A549 (cell line): ENCODE measurements around the gene MOB1B.

ENCODE experiments used
- CTCF ChIP-seq: fragments of >200 bp; sonication (Bioruptor Twin); formaldehyde crosslinking; IDR thresholded peaks from 3 replicates; pipeline ENCODE4 v1.5.1; 2016
- EP300 ChIP-seq, 2 experiments: fragments of >200 bp; sonication (Bioruptor Twin); formaldehyde crosslinking; IDR thresholded peaks; 2 replicates in 1 of 2; 3 replicates in 1 of 2; pipeline ENCODE4 v1.6.1; 2016 to 2017
- FOSB ChIP-seq: fragments of 250-450 bp; sonication (Bioruptor Pico); IDR thresholded peaks from 2 replicates; pipeline ENCODE4 v1.5.0; 2020; ENCODE audit warnings: mild to moderate bottlenecking, moderate library complexity
- HES2 ChIP-seq: fragments of >200 bp; sonication (Bioruptor Twin); formaldehyde crosslinking; IDR thresholded peaks from 2 replicates; pipeline ENCODE4 v1.6.1; 2016
- JUN ChIP-seq, 2 experiments: fragments of >200 bp; sonication (Bioruptor Twin); formaldehyde crosslinking; IDR thresholded peaks; 2 replicates in 1 of 2; 3 replicates in 1 of 2; pipeline ENCODE4 v1.6.1; 2016 to 2017
- KDM1A ChIP-seq: fragments of 200-600 bp; sonication (generic); IDR thresholded peaks from 2 replicates; pipeline ENCODE4 v1.6.1; 2016; ENCODE audit warnings: low read depth, mild to moderate bottlenecking
- POLR2A ChIP-seq: IDR thresholded peaks from 2 replicates; pipeline ENCODE4 v1.6.1; 2012; ENCODE audit warnings: mild to moderate bottlenecking, low read length
- RCOR1 ChIP-seq: fragments of 150-350 bp; IDR thresholded peaks from 2 replicates; pipeline ENCODE4 v1.6.1; 2014; ENCODE audit warnings: antibody characterized with exemption, low read length, low read depth
- ZC3H11A ChIP-seq: fragments of 450-650 bp; IDR thresholded peaks from 2 replicates; pipeline ENCODE4 v1.6.1; 2014; ENCODE audit warnings: antibody characterized with exemption, mild to moderate bottlenecking
- TF ChIP-seq, protein P1 (sequence below): IDR thresholded peaks from 2 replicates; pipeline ENCODE4 v1.6.1; 2012

- no peak for TF ChIP-seq CTCF
- TF ChIP-seq HES2, result no peak
- no peak for TF ChIP-seq RCOR1
- TF ChIP-seq POLR2A, result no peak
- TF ChIP-seq FOSB (CRISPR knock-in tag), result no peak
- no peak for TF ChIP-seq ZC3H11A
- no peak for TF ChIP-seq EP300 (IDR thresholded peaks at IDR 0.05)
- no peak for TF ChIP-seq JUN (IDR thresholded peaks at IDR 0.05)
- TF ChIP-seq, protein P1, sequence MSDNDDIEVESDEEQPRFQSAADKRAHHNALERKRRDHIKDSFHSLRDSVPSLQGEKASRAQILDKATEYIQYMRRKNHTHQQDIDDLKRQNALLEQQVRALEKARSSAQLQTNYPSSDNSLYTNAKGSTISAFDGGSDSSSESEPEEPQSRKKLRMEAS, result no peak
- TF ChIP-seq KDM1A, result no peak
These were observed 11.8 kb downstream of the MOB1B start for GRCh38 chr4:70914000-70914399.
